MG63 (cell line): ENCODE results near the gene IQCC. TPM values are rescaled to one million over a fixed set of nuclear protein-coding genes. Genes with fewer than 3 reads are reported as not detected.
"Not testable (repeated sequence)": the region's sequence is repeated elsewhere in the genome, so short reads cannot be mapped to it uniquely, and the experiment has no call there.

Experiments
- DNase-seq: peaks from one replicate; pipeline ENCODE4 v3.0.0-alpha.2; 2020
- H3K27me3 ChIP-seq: fragments of 250-450 bp; sonication (Bioruptor Pico); 2 replicates; pipeline ENCODE4 v1.5.1; 2020; ENCODE audit warnings: mild to moderate bottlenecking, moderate library complexity
- H3K36me3 ChIP-seq: fragments of 250-450 bp; sonication (Bioruptor Pico); 2 replicates; pipeline ENCODE4 v1.5.1; 2020; ENCODE audit warnings: mild to moderate bottlenecking, moderate library complexity
- H3K4me3 ChIP-seq: fragments of 250-450 bp; sonication (Bioruptor Pico); 2 replicates; pipeline ENCODE4 v1.5.1; 2020; ENCODE audit warnings: mild to moderate bottlenecking, moderate library complexity
- H3K9me3 ChIP-seq: fragments of 250-450 bp; sonication (Bioruptor Pico); 2 replicates; pipeline ENCODE4 v1.5.1; 2020; ENCODE audit warnings: mild to moderate bottlenecking, moderate library complexity
- total RNA-seq: library from RNA; depleted of rRNA; stranded (reverse); fragments of >200 nt; shearing (Covaris generic); gene quantifications from 2 replicates; pipeline ENCODE4 v1.2.3, GENCODE V29; 2014; ENCODE audit warnings: low replicate concordance; rRNA removed

The IQCC gene
- 1.4 and 3.8 TPM in 2 replicates for total RNA-seq

DNA sequence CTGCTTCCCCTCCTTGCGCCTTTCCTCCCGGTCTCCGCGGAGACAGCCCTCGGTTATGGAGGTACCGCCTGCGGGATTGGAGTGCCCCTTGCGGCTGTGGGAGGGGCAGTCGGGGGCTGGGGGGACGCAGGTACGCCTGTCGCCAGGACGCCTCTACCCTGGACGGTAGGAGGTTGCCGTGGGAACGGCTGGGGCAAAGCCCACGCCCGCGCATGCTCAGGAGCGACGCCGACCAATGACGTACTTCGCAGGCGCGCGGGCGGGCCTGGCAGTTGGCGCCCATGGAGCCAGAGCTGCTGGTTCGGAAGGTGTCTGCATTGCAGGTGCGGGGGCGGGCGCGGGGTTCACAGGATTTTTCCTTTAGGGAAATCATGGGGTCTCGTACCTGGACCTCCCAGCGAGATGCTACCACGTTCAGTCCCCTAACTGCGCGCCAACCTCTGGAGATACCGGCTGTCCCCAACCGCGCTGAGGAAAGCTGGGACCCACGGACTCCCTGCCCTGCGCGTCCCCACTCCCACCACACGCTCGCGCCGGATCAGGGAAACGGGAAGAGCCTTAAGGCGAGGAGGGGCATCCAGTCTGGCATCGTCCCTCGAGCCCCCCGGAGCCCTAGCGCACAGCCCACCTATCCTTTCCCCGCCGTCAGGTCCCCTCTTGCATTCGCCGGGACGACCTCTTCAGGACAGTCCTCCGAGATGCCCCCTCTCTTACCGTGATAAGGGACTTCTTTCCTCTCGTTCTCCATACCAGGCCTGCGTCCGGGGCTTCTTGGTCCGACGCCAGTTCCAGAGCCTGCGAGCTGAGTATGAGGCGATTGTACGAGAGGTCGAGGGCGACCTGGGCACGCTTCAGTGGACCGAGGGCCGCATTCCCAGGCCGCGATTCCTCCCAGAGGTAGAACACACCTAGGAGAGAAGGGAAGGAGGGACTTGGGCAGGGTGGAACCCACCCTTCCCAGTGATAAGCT lies at the start of gene IQCC:
IQCC (plus strand) TSS at position 271 of the 970 bp plus-strand sequence; CDS start at position 282, 11 bp downstream.
- Histone ChIP-seq H3K4me3 (peak within 1 kb of the TSS; percentile 78), H3K9me3 (no peaks in the 10 kb centered on the region), H3K27me3 (no peaks in the 10 kb centered on the region), H3K36me3 (no peaks in the 10 kb centered on the region)
- DNase-seq = peak; percentile 84

DNA sequence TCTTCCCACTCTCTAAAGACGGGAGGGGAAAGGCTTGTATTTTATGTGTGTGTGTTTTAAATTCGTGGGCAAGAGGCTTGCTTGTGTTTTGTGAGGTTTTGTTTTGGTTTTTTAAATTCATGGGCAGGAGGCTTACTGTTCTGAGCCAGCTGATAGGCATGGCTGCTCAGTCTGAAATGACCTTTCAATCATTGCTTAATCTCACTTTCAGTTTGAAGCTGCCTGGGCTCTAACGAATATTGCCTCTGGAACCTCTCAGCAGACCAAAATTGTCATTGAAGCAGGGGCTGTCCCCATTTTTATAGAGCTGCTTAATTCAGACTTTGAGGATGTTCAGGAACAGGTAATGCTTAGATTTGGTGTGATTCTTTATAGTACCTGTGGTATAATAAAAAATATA lies 46.3 kb upstream of the IQCC start:
- Histone ChIP-seq H3K9me3 (no peaks in the 10 kb centered on the region), H3K36me3 (peaks cover 65% of the 10 kb centered on the region), H3K27me3 (no peaks in the 10 kb centered on the region), H3K4me3 (no peak overlapping the region)
- no peak for DNase-seq

DNA sequence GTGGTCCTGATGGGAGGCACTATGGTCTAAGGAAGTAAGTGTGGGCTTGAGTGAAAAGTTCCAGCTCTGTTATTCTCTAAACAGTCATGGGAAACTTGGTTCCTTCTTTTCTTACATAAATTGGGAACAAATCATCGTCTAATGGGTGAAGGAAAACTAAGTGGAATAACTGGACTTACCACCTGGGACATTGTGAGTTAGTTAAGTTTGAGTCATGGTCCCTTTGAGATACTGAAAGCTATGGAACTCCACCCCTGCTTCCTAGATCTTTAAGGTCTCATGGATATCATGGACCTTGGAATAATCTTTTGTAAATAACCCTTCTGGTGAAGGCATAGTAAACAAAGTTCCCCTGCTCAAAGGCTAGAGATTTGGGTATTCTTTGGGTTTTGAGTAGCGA lies 42.1 kb upstream of the IQCC start:
- no peak for DNase-seq
- no peak overlapping the region for H3K4me3 ChIP-seq
- H3K27me3 ChIP-seq = no peaks in the 10 kb centered on the region
- no peaks in the 10 kb centered on the region for H3K9me3 ChIP-seq
- H3K36me3 ChIP-seq = peaks cover 55% of the 10 kb centered on the region

DNA sequence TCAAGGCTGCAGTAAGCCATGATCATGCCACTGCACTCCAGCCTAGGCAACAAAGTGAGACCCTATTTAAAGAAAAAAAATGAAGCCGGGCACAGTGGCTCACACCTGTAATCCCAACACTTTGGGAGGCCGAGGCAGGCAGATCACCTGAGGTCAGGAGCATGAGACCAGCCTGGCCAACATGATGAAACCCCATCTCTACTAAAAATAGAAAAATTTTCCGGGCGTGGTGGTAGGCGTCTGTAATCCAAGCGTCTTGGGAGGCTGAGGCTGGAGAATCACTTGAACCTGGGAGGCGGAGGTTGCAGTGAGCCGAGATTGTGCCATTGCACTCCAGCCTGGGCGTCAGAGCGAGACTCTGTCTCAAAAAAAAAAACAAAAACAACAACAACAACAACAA lies 39.8 kb upstream of the IQCC start:
- not testable (repeated sequence) for H3K4me3 ChIP-seq, DNase-seq, H3K9me3 ChIP-seq, H3K27me3 ChIP-seq
- peaks cover 52% of the 10 kb centered on the region for H3K36me3 ChIP-seq

DNA sequence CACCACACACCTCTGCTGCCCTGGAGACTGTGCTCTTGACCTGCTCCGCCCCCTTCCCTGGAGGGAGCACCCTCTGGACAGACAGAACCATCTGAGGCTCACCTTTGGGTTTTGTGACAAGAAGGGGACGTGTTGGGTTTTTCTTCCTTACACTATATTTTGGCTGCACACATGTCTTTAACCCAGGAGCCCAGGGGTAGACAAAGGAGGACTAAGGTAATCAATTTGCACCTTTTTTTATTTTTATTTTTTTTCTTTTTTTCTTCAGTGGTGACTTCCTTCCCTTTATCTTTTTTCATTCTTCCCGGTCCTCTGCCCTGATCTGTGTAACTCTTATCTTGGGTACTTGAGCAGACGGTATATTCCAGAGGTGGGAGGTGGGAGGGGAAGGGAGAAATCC lies 34.5 kb upstream of the IQCC start:
- no peak overlapping the region for H3K4me3 ChIP-seq
- no peak for DNase-seq
- no peaks in the 10 kb centered on the region for H3K9me3 ChIP-seq
- H3K36me3 ChIP-seq = peaks cover 58% of the 10 kb centered on the region
- H3K27me3 ChIP-seq = no peaks in the 10 kb centered on the region

DNA sequence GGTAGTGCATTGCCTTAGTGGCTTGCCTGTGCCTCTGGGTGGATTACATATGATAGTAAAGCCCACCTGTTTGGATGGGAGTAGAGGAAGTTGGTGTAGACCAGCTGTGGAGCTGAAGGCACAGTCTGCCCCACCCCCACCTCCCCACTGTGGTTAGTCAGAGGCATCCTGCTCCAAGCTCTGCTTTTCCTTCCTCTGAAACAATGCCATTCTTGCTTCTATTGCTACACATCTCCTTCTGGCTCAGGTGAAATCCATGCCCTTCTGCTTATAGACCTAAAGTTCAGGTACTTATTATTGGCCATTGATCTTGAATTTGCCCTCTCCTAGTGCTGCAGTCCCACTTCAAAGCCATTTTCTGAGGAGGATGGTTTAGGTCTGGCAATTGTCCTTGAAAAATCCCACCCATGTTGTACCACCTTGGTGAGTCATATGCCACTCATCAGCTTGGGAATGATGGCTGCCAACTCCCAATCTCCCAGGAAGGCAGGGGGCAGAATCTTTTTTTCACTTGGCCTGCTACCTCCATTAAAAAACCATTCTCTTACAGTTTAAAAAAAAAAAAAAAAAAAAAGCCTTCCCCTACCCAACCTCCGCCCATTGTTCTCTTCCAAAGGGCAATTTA lies 32.7 kb upstream of the IQCC start:
- no peaks in the 10 kb centered on the region for H3K27me3 ChIP-seq
- no peak for DNase-seq
- no peaks in the 10 kb centered on the region for H3K9me3 ChIP-seq
- H3K4me3 ChIP-seq = no peak overlapping the region
- peaks cover 47% of the 10 kb centered on the region for H3K36me3 ChIP-seq

DNA sequence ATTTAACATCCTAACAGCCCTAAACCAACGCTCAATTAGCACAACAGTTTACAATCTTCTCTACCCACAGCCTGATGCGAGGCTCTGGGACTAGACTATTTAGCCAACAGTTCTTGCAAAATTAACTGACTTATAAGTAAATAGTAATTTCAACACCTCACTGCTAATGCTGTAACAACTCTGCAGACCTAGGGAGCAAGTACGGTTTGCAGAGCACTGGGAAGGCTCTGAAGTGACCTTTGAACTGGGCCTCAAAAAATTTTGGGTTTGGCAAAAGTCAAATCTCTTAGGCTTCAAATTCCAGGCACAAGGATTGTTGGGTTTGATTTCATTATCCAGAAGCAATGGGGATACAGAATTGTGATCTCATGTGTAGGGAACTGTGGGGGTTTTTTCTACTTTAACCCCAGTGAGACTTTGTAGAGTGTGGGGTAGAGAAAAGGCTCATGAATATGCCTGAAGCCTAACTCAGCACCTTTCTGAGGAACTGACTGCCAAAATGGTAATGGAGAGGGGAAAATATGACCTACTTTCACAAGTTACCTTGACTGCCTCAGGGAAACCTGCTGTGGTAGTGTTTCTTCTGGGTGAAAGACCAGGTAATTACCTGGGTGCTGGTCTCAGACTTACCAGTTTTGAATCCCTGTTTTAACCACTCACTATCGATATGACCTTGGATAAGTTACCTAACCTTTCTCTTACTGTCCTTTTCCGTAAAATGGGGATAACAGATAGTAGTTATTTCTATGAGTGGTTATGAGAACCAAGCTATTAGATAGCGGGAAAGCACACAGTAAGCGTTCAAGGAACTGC lies 26.9 kb upstream of the IQCC start:
- Histone ChIP-seq H3K9me3 (no peaks in the 10 kb centered on the region), H3K36me3 (peaks cover 43% of the 10 kb centered on the region), H3K27me3 (no peaks in the 10 kb centered on the region), H3K4me3 (peak overlapping the region; percentile 97)
- DNase-seq = no peak

DNA sequence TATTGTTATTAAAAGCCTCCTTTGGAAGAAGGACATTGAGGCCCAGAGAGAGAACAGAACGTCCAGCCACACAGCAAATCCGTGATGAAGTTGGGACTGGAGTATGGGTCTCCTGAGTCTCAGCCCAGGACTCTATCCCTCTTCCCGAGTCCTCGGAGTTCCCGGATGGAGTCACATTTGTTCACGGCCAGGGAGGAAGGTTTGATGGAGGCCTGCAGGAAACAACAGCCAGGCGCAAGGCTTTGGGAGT lies 26.4 kb upstream of the IQCC start:
- H3K27me3 ChIP-seq = no peaks in the 10 kb centered on the region
- H3K36me3 ChIP-seq = peaks cover 43% of the 10 kb centered on the region
- no peak for DNase-seq
- no peaks in the 10 kb centered on the region for H3K9me3 ChIP-seq
- peak overlapping the region; percentile 97 for H3K4me3 ChIP-seq

DNA sequence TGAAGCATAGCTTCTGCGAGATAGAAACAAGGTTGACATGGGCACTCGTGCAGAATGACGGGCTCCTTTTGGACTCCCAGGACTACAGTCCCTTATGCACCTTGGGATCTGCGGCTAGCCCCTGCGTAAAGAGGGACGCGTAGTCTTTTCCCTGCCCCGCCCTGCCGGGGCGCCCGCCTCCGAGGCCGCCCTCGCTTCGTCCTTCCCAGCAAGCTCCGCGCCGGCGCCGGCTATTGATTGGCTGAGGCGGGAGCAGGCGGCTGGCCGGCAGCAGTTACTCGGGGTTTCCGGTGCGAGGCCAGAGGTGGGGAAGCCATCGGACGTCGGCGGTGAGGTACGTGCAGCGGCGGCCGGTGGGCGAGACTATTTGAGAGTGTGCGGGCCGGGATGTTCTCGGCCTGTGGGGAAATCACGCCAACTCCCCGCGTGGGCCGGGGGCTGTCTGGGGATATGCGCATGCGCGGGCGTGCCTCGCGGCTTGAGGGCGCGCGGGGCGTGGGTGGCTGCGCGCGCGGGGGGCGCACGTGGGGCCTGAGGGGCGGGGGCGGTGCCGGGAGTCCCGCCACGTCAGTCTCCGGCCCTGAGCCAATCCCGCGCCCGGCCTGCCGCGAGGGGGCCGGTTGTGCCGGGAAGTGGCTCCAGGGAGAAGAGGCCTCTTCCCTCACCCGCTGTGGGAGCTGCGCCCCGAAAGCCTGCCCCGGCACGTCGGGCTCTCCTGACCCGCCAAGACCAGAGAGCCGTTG lies 25.9 kb upstream of the IQCC start, which contains the start of gene TXLNA:
TXLNA (plus strand) TSS at position 233 of the 743 bp plus-strand sequence. CDS start 671 bp downstream, outside the sequence.
- DNase-seq = peak; percentile 96
- H3K36me3 ChIP-seq = peaks cover 43% of the 10 kb centered on the region
- peak within 1 kb of the TSS; percentile 97 for H3K4me3 ChIP-seq
- H3K27me3 ChIP-seq = no peaks in the 10 kb centered on the region
- H3K9me3 ChIP-seq = no peaks in the 10 kb centered on the region

DNA sequence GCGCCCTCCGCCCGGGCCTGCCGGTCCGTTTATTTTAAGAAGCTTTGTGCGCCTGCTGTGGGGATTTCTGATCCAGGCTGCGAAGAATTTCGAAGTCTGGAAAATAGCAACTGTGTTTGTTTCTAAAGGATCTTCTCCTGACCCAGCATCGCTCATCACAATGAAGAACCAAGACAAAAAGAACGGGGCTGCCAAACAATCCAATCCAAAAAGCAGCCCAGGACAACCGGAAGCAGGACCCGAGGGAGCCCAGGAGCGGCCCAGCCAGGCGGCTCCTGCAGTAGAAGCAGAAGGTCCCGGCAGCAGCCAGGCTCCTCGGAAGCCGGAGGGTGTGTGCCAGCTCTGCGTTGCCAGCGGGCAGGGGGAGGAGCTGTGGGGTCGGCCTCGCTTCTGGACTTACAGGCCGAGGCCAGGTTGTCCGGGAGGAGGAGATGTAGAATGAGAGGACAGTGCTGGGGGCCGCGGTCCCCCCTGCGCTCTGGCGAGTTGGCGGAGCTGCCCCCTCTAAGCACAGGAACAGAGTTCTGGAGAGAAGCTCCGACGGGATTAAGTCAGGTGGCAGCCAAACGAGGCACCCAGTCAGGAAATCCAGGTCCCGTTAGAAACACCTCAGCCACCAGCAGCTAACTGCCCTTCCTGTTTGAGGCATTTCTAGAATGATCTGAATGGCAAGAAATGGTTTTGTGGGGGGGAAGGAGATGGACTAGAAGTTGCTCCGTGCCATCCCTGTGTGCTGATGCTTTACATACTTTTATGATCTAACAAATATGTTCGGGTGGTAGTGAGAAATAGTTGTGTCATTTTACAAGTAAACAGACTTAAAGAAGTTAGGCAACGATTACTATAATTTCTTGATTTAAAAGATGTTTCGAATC lies 25.0 kb upstream of the IQCC start:
- H3K36me3 ChIP-seq = peaks cover 47% of the 10 kb centered on the region
- H3K9me3 ChIP-seq = no peaks in the 10 kb centered on the region
- H3K27me3 ChIP-seq = no peaks in the 10 kb centered on the region
- DNase-seq = peak; percentile 64
- H3K4me3 ChIP-seq = peak overlapping the region; percentile 97

DNA sequence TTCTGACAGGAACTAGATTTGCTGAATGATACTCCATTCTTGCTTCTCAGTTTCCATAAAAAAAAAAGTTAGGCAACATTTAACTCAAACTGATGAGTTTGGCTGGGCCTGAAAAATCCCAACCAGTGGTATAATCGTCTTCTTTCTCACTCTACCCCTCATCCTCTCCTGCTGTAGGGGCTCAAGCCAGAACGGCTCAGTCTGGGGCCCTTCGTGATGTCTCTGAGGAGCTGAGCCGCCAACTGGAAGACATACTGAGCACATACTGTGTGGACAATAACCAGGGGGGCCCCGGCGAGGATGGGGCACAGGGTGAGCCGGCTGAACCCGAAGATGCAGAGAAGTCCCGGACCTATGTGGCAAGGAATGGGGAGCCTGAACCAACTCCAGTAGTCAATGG lies 24.4 kb upstream of the IQCC start:
- no peak for DNase-seq
- Histone ChIP-seq H3K4me3 (peak overlapping the region; percentile 97), H3K27me3 (no peaks in the 10 kb centered on the region), H3K9me3 (no peaks in the 10 kb centered on the region), H3K36me3 (peaks cover 51% of the 10 kb centered on the region)

DNA sequence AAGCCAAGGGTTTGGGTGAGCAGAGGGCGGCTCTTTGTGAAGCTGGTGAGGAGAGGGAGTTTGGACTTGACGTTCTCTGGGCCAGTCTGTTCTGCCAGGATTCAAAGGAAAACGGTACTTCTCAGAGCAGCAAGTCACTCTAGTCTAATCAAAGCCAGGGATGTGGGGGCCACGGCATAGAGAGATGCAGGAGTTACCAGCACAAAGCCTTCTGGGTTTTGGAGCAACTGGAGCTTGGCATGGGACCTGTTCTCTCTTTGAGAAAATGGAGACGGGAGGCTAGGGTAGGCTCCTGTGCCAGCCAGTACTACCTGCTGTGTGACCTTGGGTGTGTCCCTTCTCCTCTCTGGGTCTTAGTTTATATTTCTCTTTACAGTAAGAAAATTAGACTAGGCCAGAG lies 23.9 kb upstream of the IQCC start:
- H3K9me3 ChIP-seq = no peaks in the 10 kb centered on the region
- H3K27me3 ChIP-seq = no peaks in the 10 kb centered on the region
- DNase-seq = no peak
- H3K36me3 ChIP-seq = peaks cover 56% of the 10 kb centered on the region
- peak overlapping the region; percentile 97; the same call in 1 of the 2 replicates for H3K4me3 ChIP-seq

DNA sequence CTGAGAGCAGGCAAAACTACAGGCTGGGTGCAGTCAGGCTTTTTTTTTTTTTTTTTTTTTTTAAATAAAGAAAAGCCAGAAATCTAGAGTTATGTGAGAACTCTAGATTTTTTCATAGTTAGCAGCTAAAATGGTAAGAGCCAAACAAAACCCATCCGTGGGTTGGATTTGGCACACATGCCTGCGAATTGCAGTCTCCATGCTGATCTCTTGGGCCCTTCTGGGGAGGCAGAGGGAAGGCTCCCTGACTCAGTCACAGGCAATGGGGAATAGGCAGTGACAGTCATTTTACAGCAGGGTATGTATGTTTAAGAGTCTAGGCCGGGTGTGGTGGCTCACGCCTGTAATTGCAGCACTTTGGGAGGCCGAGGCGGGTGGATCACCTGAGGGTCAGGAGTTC lies 23.4 kb upstream of the IQCC start:
- no peak for DNase-seq
- Histone ChIP-seq H3K9me3 (no peaks in the 10 kb centered on the region), H3K27me3 (no peaks in the 10 kb centered on the region), H3K36me3 (peaks cover 61% of the 10 kb centered on the region), H3K4me3 (no peak overlapping the region)

DNA sequence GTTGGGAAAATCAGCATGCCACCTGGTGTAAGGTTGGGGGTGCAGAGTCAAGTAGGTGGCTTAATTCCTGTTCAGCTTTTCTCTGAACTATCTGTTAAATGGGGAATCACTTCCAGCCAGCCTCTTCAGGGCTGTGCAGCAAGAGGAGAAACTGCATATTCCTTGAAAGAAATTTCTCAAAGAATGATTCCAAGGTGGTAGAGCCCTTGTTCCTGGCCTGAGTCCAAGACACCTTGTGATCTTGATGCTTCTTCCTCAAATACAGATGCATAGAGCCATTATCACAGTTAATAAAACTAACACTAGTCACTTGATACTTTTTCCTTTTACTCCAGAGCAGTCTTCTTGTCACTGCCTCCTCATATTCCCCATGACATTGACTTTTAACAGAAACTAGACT lies 20.8 kb upstream of the IQCC start:
- DNase-seq = no peak
- no peak overlapping the region for H3K4me3 ChIP-seq
- peaks cover 87% of the 10 kb centered on the region for H3K36me3 ChIP-seq
- H3K27me3 ChIP-seq = no peaks in the 10 kb centered on the region
- no peaks in the 10 kb centered on the region for H3K9me3 ChIP-seq

DNA sequence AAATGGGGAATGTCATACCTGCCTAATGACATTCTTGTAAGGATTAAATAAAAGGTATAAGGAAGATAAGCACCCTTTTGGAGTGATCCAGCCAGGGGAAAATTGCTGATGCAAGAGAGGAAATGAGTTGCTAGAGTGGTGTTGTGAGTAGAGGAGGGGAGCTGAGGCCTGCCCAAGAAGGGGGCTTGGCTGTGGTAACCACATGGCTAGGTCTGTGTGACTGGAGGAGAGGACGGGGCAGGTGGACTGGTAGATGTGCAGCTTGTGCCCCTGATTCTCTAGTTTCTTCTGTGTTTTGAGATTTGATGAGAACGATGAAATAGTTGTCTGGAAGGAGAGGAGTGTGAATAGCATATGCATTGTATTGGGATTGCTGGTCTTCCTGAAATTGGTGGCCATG lies 19.4 kb upstream of the IQCC start:
- H3K27me3 ChIP-seq = no peaks in the 10 kb centered on the region
- no peak overlapping the region for H3K4me3 ChIP-seq
- H3K36me3 ChIP-seq = peaks cover 90% of the 10 kb centered on the region
- DNase-seq = no peak
- H3K9me3 ChIP-seq = no peaks in the 10 kb centered on the region

DNA sequence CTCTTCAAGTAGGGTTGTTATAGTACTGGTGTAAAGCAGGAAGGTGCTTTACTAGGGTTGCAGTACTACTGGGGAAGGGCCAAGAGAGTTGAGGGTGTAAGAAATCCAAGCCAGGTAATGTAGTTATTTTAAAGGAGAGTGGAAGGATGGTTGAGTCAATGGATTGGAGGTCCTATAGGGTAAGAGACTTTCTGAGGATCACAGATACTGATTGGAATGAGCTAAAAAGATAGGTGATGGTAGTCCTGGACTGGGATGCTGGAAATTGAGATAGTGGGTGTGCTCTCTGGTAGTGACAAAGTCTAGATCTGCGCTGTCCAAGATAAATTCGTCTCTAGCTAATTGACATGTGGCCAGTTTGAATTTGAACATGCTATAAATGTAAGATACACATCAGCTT lies 19.0 kb upstream of the IQCC start:
- Histone ChIP-seq H3K4me3 (no peak overlapping the region), H3K36me3 (peaks cover 90% of the 10 kb centered on the region), H3K27me3 (no peaks in the 10 kb centered on the region), H3K9me3 (no peaks in the 10 kb centered on the region)
- DNase-seq = no peak
